Smooth muscle cell (in vitro differentiated cells): ENCODE measurements around the gene GRAMD1A. TPM values are rescaled to one million over a fixed set of nuclear protein-coding genes. Genes with fewer than 3 reads are reported as not detected.

Experiments used
- DNase-seq: peaks from one replicate; lab custom pipeline; 2025; ENCODE audit not compliant: unreplicated experiment; lab: John Stamatoyannopoulos, UW
- H2AFZ ChIP-seq: fragments of 200-600 bp; sonication (generic); 2 replicates; pipeline ENCODE4 v1.6.0; 2016; ENCODE audit warnings: antibody characterized with exemption, low read depth, mild to moderate bottlenecking
- H3F3A ChIP-seq: fragments of 200-600 bp; sonication (generic); 2 replicates; pipeline ENCODE4 v1.6.0; 2017; ENCODE audit warnings: antibody characterized with exemption, low read depth
- H3K27ac ChIP-seq: fragments of 200-600 bp; sonication (generic); 2 replicates; pipeline ENCODE4 v1.5.1; 2016; ENCODE audit warnings: low read depth, mild to moderate bottlenecking
- H3K27me3 ChIP-seq: fragments of 200-600 bp; sonication (generic); 2 replicates; pipeline ENCODE4 v1.6.1; 2016; ENCODE audit warnings: low read depth, mild to moderate bottlenecking
- H3K36me3 ChIP-seq: fragments of 200-600 bp; sonication (generic); 2 replicates; pipeline ENCODE4 v1.5.1; 2016; ENCODE audit warnings: low read depth
- H3K4me1 ChIP-seq: fragments of 200-600 bp; sonication (generic); 2 replicates; pipeline ENCODE4 v1.5.1; 2016; ENCODE audit warnings: low read depth
- H3K4me2 ChIP-seq: fragments of 200-600 bp; sonication (generic); 2 replicates; pipeline ENCODE4 v1.6.0; 2016; ENCODE audit warnings: mild to moderate bottlenecking
- H3K4me3 ChIP-seq: fragments of 200-600 bp; sonication (generic); 2 replicates; pipeline ENCODE4 v1.5.1; 2016; ENCODE audit warnings: mild to moderate bottlenecking
- H3K79me2 ChIP-seq: fragments of 200-600 bp; sonication (generic); 2 replicates; pipeline ENCODE4 v1.6.0; 2016; ENCODE audit warnings: low read depth, mild to moderate bottlenecking
- H3K9ac ChIP-seq: fragments of 200-600 bp; sonication (generic); 2 replicates; pipeline ENCODE4 v1.6.0; 2016; ENCODE audit warnings: low read depth
- H3K9me3 ChIP-seq: fragments of 200-600 bp; sonication (generic); replicated peaks from 2 replicates; pipeline ENCODE4 v1.5.1; 2016; ENCODE audit warnings: low read depth
- H4K20me1 ChIP-seq: fragments of 200-600 bp; sonication (generic); 2 replicates; pipeline ENCODE4 v1.6.0; 2016; ENCODE audit warnings: low read depth
- WGBS: methylation state at CpG from one replicate; pipeline ENCODE4 v1.1.7; 2016; ENCODE audit warnings: low lambda C conversion rate; 5-methylcytosine and 5-hydroxymethylcytosine counted together
- polyA plus RNA-seq: library from polyadenylated mRNA; unstranded; fragments of >200 nt; fragmentation: Nextera tagmentation; extraction: Ambion mirVana; gene quantifications from 2 replicates; pipeline ENCODE4 v1.2.1, GENCODE V29; 2016
- total RNA-seq: library from RNA; depleted of rRNA; stranded (reverse); fragments of >200 nt; gene quantifications from 2 replicates; pipeline ENCODE4 v1.2.3, GENCODE V29; 2014
- TF ChIP-seq, protein P1 (sequence below): fragments of 200-600 bp; sonication (generic); IDR thresholded peaks from 2 replicates; pipeline ENCODE4 v1.5.1; 2017; ENCODE audit warnings: borderline replicate concordance, mild to moderate bottlenecking, antibody characterized with exemption; ENCODE audit not compliant: insufficient read depth, poor library complexity, severe bottlenecking

The GRAMD1A gene
- total and polyA plus RNA-seq, 2 experiments from 2014 or later, result 27.6 to 59.6 TPM

DNA sequence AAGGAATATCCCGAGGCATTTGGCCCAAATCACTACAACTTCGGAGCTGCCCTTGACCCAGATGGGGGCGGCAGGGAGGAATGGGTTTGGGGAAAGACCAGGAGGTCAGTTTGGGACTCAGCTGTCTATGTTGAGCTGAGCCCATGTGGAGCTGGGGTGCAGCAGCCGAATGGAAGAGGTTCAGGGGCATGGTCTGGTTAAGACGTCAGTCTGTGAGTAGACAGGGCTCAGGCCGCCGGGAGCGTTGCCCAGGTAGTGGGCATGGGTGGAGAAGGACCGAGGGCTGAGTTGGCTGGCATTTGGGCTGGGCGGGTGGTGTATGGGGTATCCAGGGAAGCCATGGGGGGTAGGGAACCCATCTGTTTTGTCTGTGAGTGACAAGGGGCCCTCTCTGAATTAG, 20.9 kb downstream of the GRAMD1A start:
- no peaks in the 10 kb centered on the region for H3K36me3 ChIP-seq

DNA sequence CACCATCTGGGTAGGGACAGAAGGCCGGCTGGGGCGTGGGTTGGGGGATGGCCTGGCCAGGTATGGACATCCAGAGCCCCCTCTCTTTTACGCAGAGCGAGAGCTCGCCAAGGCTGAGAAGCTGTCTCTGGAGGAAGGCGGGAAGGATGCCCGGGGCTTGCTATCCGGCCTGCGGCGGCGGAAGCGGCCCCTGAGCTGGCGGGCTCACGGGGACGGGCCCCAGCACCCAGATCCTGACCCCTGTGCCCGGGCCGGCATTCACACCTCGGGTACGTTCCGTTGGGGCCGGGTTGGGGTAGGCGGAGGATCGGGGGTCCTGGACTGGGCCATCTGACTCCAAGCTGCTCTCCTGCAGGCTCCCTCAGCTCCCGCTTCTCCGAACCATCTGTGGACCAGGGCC, 21.5 kb downstream of the GRAMD1A start:
- H3K36me3 ChIP-seq, result no peaks in the 10 kb centered on the region
- H3K79me2 ChIP-seq, result no peaks in the 10 kb centered on the region
- no peak for DNase-seq
- 95% methylated on average over 25 of the region's 25 CpGs for WGBS
- H3K9me3 ChIP-seq, result no peaks in the 10 kb centered on the region
- peaks cover 3% of the 10 kb centered on the region for H4K20me1 ChIP-seq
- no peaks in the 10 kb centered on the region for H3K4me1 ChIP-seq
- no peak overlapping the region for H3K27ac ChIP-seq
- TF ChIP-seq, protein P1, sequence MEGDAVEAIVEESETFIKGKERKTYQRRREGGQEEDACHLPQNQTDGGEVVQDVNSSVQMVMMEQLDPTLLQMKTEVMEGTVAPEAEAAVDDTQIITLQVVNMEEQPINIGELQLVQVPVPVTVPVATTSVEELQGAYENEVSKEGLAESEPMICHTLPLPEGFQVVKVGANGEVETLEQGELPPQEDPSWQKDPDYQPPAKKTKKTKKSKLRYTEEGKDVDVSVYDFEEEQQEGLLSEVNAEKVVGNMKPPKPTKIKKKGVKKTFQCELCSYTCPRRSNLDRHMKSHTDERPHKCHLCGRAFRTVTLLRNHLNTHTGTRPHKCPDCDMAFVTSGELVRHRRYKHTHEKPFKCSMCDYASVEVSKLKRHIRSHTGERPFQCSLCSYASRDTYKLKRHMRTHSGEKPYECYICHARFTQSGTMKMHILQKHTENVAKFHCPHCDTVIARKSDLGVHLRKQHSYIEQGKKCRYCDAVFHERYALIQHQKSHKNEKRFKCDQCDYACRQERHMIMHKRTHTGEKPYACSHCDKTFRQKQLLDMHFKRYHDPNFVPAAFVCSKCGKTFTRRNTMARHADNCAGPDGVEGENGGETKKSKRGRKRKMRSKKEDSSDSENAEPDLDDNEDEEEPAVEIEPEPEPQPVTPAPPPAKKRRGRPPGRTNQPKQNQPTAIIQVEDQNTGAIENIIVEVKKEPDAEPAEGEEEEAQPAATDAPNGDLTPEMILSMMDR, result no peak
- H3K27me3 ChIP-seq, result no peaks in the 10 kb centered on the region
- H3K9ac ChIP-seq, result no peak overlapping the region
- no peaks in the 10 kb centered on the region for H3F3A ChIP-seq
- no peak overlapping the region for H2AFZ ChIP-seq
- H3K4me3 ChIP-seq, result no peak overlapping the region
- no peak overlapping the region for H3K4me2 ChIP-seq

More for the DNA sequence above, 20.9 kb downstream of the GRAMD1A start:
- Histone ChIP-seq H4K20me1 (peaks cover 3% of the 10 kb centered on the region), H3K9me3 (no peaks in the 10 kb centered on the region), H3K27me3 (no peaks in the 10 kb centered on the region), H3K9ac (no peak overlapping the region), H2AFZ (no peak overlapping the region), H3K4me3 (no peak overlapping the region), H3K27ac (no peak overlapping the region), H3F3A (no peaks in the 10 kb centered on the region), H3K4me2 (no peak overlapping the region), H3K79me2 (no peaks in the 10 kb centered on the region), H3K4me1 (no peaks in the 10 kb centered on the region)
- TF ChIP-seq, protein P1, result no peak
- DNase-seq, result no peak
- WGBS, result 97% methylated on average over 10 of the region's 10 CpGs

DNA sequence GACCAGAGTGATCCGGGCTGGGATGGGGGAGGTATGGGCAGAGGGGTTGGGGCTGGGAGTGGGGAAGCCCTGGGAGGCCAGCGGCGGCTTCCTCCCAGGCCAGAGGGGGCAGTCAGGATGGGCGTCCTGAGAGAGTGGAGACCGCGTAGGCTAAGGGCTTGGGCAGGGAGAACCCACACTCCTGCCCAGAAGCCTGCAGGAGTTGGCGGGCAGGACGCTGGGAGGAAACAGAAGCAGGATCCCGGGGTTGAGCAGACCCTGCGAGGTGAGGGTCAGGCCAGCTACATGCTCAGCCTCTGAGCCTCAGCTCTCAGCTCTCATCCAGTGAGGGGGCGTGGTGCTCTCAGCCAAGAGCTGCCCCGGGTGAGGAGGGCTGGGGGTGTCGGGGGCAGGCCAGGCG, 22.3 kb downstream of the GRAMD1A start:
- no peak overlapping the region for H3K9ac ChIP-seq
- 92% methylated on average over 10 of the region's 14 CpGs for WGBS
- no peak for DNase-seq
- peaks cover 3% of the 10 kb centered on the region for H4K20me1 ChIP-seq
- no peaks in the 10 kb centered on the region for H3K27me3 ChIP-seq
- no peak overlapping the region for H2AFZ ChIP-seq
- TF ChIP-seq, protein P1, result no peak
- H3F3A ChIP-seq, result no peaks in the 10 kb centered on the region
- no peak overlapping the region for H3K27ac ChIP-seq
- no peaks in the 10 kb centered on the region for H3K4me1 ChIP-seq
- no peak overlapping the region for H3K4me3 ChIP-seq
- no peaks in the 10 kb centered on the region for H3K79me2 ChIP-seq
- no peaks in the 10 kb centered on the region for H3K36me3 ChIP-seq
- no peaks in the 10 kb centered on the region for H3K9me3 ChIP-seq
- H3K4me2 ChIP-seq, result no peak overlapping the region

DNA sequence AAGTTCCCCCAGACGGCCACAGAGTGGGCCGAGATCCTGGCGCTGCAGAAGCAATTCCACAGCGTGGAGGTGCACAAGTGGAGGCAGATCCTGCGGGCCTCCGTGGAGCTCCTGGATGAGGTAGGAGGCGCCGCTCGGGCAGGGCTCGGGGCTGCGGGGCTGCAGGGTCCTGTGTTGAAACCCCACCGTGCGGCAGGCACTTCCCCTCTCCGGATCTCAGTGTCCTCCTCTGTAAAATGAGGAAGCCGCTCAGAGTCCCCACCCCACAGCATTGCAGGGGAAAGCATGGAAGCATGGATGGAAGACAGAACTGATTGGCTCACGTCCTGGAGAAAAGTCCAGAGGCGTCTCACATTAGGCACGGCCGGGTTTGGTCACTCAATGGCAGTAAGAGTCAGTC, 23.3 kb downstream of the GRAMD1A start:
- Histone ChIP-seq H3K4me2 (no peak overlapping the region), H3K4me1 (no peaks in the 10 kb centered on the region), H2AFZ (no peak overlapping the region), H3K27me3 (no peaks in the 10 kb centered on the region), H3K9me3 (no peaks in the 10 kb centered on the region), H3K79me2 (no peaks in the 10 kb centered on the region), H3K27ac (no peak overlapping the region), H3F3A (no peaks in the 10 kb centered on the region), H3K36me3 (no peaks in the 10 kb centered on the region), H3K4me3 (no peak overlapping the region), H4K20me1 (peaks cover 10% of the 10 kb centered on the region), H3K9ac (no peak overlapping the region)
- no peak for DNase-seq
- WGBS, result 95% methylated on average over 19 of the region's 19 CpGs
- TF ChIP-seq, protein P1, result no peak
